IMR-90 (cell line): Measurements from ENCODE around the gene FAM20C. TPM values are rescaled to one million over a fixed set of nuclear protein-coding genes. Genes with fewer than 3 reads are reported as not detected.

ENCODE experiments used
- ATAC-seq: fragments of 200-7000 bp; cut with Tn5 transposase; 2 replicates; pipeline ENCODE4 v1.9.1; 2020; ENCODE audit warnings: low read depth, mild to moderate bottlenecking, moderate library complexity
- BruUV-seq: library from RNA; stranded (reverse); fragments of 400-500 nt; replicated peaks from 2 replicates; lab custom pipeline; 2021; lab: Mats Ljungman, UMichigan
- CTCF ChIA-PET: fragments of 300-600 bp; formaldehyde crosslinking; extraction: SDS; loops from one replicate; lab custom pipeline; 2021; ENCODE audit warnings: antibody characterized with exemption; lab: Yijun Ruan, JAX
- POLR2A ChIA-PET: fragments of 300-600 bp; sonication (Branson Sonifier 250); formaldehyde crosslinking; loops from one replicate; lab custom pipeline; 2022; ENCODE audit warnings: antibody characterized with exemption; ENCODE audit not compliant: unreplicated experiment; lab: Charles Lee
- DNase-seq: peaks from one replicate; pipeline ENCODE4 v3.0.0; 2013
- H2AFZ ChIP-seq: replicated peaks from 2 replicates; pipeline ENCODE3; 2013; ENCODE audit warnings: low read length, mild to moderate bottlenecking; ENCODE audit not compliant: poor library complexity
- H2AK5ac ChIP-seq: 2 replicates; pipeline ENCODE4 v1.6.1; 2013; ENCODE audit warnings: low read depth, low read length, inconsistent platforms
- H2AK9ac ChIP-seq: replicated peaks from 2 replicates; pipeline ENCODE3; 2013; ENCODE audit warnings: mild to moderate bottlenecking, low read depth, low read length, moderate library complexity; ENCODE audit not compliant: poor library complexity
- H2BK120ac ChIP-seq: 2 replicates; pipeline ENCODE4 v1.6.1; 2013; ENCODE audit warnings: low read depth, low read length, inconsistent platforms
- H2BK15ac ChIP-seq: 3 replicates; pipeline ENCODE4 v1.6.1; 2013; ENCODE audit warnings: low read depth, low read length, inconsistent platforms
- H2BK20ac ChIP-seq: 2 replicates; pipeline ENCODE4 v1.6.1; 2013; ENCODE audit warnings: low read depth, mild to moderate bottlenecking, inconsistent platforms, low read length, moderate library complexity
- H2BK5ac ChIP-seq: 2 replicates; pipeline ENCODE4 v1.6.1; 2013; ENCODE audit warnings: mild to moderate bottlenecking, low read depth, low read length, inconsistent platforms; ENCODE audit not compliant: poor library complexity, severe bottlenecking
- H3K14ac ChIP-seq: replicated peaks from 2 replicates; pipeline ENCODE4 v1.6.1; 2013; ENCODE audit warnings: low read depth, low read length, inconsistent platforms
- H3K18ac ChIP-seq: 2 replicates; pipeline ENCODE4 v1.6.1; 2013; ENCODE audit warnings: low read depth, low read length, control low read depth
- H3K23ac ChIP-seq: 2 replicates; pipeline ENCODE4 v1.6.1; 2013; ENCODE audit warnings: low read depth, low read length, inconsistent platforms
- H3K27ac ChIP-seq: 2 replicates; pipeline ENCODE4 v1.5.1; 2013; ENCODE audit warnings: mild to moderate bottlenecking, control low read depth, low read length; ENCODE audit not compliant: insufficient read depth
- H3K27me3 ChIP-seq: 2 replicates; pipeline ENCODE4 v1.6.1; 2013; ENCODE audit warnings: low read length; ENCODE audit not compliant: control insufficient read depth, insufficient read depth
- H3K36me3 ChIP-seq: 2 replicates; pipeline ENCODE4 v1.6.1; 2013; ENCODE audit warnings: low read length, mixed read lengths; ENCODE audit not compliant: control insufficient read depth, insufficient read depth
- H3K4ac ChIP-seq: 2 replicates; pipeline ENCODE4 v1.6.1; 2013; ENCODE audit warnings: low read depth, low read length, inconsistent platforms
- H3K4me1 ChIP-seq: 2 replicates; pipeline ENCODE4 v1.6.1; 2013; ENCODE audit warnings: low read length, mixed read lengths; ENCODE audit not compliant: control insufficient read depth, insufficient read depth
- H3K4me2 ChIP-seq: 2 replicates; pipeline ENCODE4 v1.6.1; 2013; ENCODE audit warnings: low read depth, mild to moderate bottlenecking, control low read depth, low read length, moderate library complexity
- H3K4me3 ChIP-seq: 2 replicates; pipeline ENCODE4 v1.5.1; 2013; ENCODE audit warnings: low read depth, mild to moderate bottlenecking, control low read depth, low read length, moderate library complexity; ENCODE audit not compliant: insufficient read depth
- H3K56ac ChIP-seq: 2 replicates; pipeline ENCODE4 v1.6.1; 2013; ENCODE audit warnings: low read length, inconsistent platforms; ENCODE audit not compliant: insufficient read depth; ENCODE audit errors: extremely low read depth
- H3K79me1 ChIP-seq, 2 experiments: 2 replicates each; pipeline ENCODE4 v1.6.1; 2013; ENCODE audit warnings: low read length in 2 of 2, inconsistent platforms in 1 of 2, low read depth in 1 of 2
- H3K9ac ChIP-seq: 2 replicates; pipeline ENCODE4 v1.6.1; 2013; ENCODE audit warnings: low read depth, low read length, control low read depth
- H3K9me1 ChIP-seq: 2 replicates; pipeline ENCODE4 v1.6.1; 2013; ENCODE audit warnings: low read length, inconsistent platforms; ENCODE audit not compliant: insufficient read depth
- H3K9me3 ChIP-seq: 2 replicates; pipeline ENCODE4 v1.6.1; 2013; ENCODE audit warnings: low read length; ENCODE audit not compliant: control insufficient read depth, insufficient read depth
- H4K20me1 ChIP-seq: 2 replicates; pipeline ENCODE4 v1.6.1; 2013; ENCODE audit warnings: low read length, inconsistent platforms; ENCODE audit not compliant: insufficient read depth
- H4K5ac ChIP-seq: 2 replicates; pipeline ENCODE4 v1.6.1; 2013; ENCODE audit warnings: mild to moderate bottlenecking, low read depth, low read length, control low read depth
- H4K8ac ChIP-seq, 2 experiments: 2 replicates each; pipeline ENCODE4 v1.6.1; 2013; ENCODE audit warnings: low read depth in 2 of 2, low read length in 2 of 2, control low read depth in 1 of 2, inconsistent platforms in 1 of 2
- H4K91ac ChIP-seq: 2 replicates; pipeline ENCODE4 v1.6.1; 2013; ENCODE audit warnings: low read depth, low read length, inconsistent platforms; ENCODE audit not compliant: insufficient read depth
- BHLHE40 ChIP-seq: fragments of 150-350 bp; IDR thresholded peaks from 2 replicates; pipeline ENCODE4 v1.6.1; 2016; ENCODE audit warnings: mild to moderate bottlenecking, low read depth, low read length
- CEBPB ChIP-seq: IDR thresholded peaks from 2 replicates; pipeline ENCODE4 v1.6.1; 2012; ENCODE audit warnings: low read depth, low read length, improper control_type of control experiment
- CHD1 ChIP-seq: IDR thresholded peaks from 2 replicates; pipeline ENCODE4 v1.6.1; 2012; ENCODE audit warnings: low read depth, low read length, improper control_type of control experiment
- CTCF ChIP-seq: conservative IDR thresholded peaks from 2 replicates; pipeline ENCODE4 v1.5.1; 2012; ENCODE audit warnings: mild to moderate bottlenecking, low read depth, low read length, improper control_type of control experiment
- ELK1 ChIP-seq: fragments of 150-350 bp; IDR thresholded peaks from 2 replicates; pipeline ENCODE4 v1.6.1; 2016; ENCODE audit warnings: low read depth, mild to moderate bottlenecking, low read length, moderate library complexity, borderline replicate concordance
- FOS ChIP-seq: fragments of 150-350 bp; IDR thresholded peaks from 2 replicates; pipeline ENCODE4 v1.6.1; 2016; ENCODE audit warnings: low read depth, low read length
- MAZ ChIP-seq: IDR thresholded peaks from 2 replicates; pipeline ENCODE4 v1.6.1; 2012; ENCODE audit warnings: low read depth, mild to moderate bottlenecking, low read length, improper control_type of control experiment, moderate library complexity, borderline replicate concordance
- MXI1 ChIP-seq: IDR thresholded peaks from 2 replicates; pipeline ENCODE4 v1.6.1; 2012; ENCODE audit warnings: low read depth, mild to moderate bottlenecking, low read length, moderate library complexity, borderline replicate concordance
- NFE2L2 ChIP-seq: fragments of 150-350 bp; IDR thresholded peaks from 2 replicates; pipeline ENCODE4 v1.6.1; 2016; ENCODE audit warnings: low read depth, mild to moderate bottlenecking, low read length
- POLR2A ChIP-seq: IDR thresholded peaks from 2 replicates; pipeline ENCODE4 v1.6.1; 2012; ENCODE audit warnings: mild to moderate bottlenecking, low read depth, low read length
- RAD21 ChIP-seq: IDR thresholded peaks from 2 replicates; pipeline ENCODE4 v1.6.1; 2012; ENCODE audit warnings: low read length, improper control_type of control experiment
- RCOR1 ChIP-seq: IDR thresholded peaks from 2 replicates; pipeline ENCODE4 v1.6.1; 2012; ENCODE audit warnings: mild to moderate bottlenecking, low read length, improper control_type of control experiment; ENCODE audit not compliant: insufficient replicate concordance
- RFX5 ChIP-seq: IDR thresholded peaks from 2 replicates; pipeline ENCODE4 v1.8.0; 2012; ENCODE audit warnings: low read depth, mild to moderate bottlenecking, low read length, moderate library complexity
- SMC3 ChIP-seq: fragments of 150-350 bp; IDR thresholded peaks from 2 replicates; pipeline ENCODE4 v1.6.1; 2016; ENCODE audit warnings: low read depth, mild to moderate bottlenecking, antibody characterized with exemption, low read length, moderate library complexity
- WGBS, 2 experiments: methylation state at CpG; one replicate each; pipeline versions ENCODE4 v1.1.5 to v1.1.7; 2013; ENCODE audit warnings: missing lambda C conversion rate in 2 of 2; ENCODE audit not compliant: insufficient read length in 1 of 2; ENCODE audit errors: extremely low coverage in 2 of 2; 5-methylcytosine and 5-hydroxymethylcytosine counted together
- dilution Hi-C: fragments of 300-500 bp; cut with HindIII; formaldehyde crosslinking; loops from one replicate; pipeline ENCODE4 v1.14.3; 2018; ENCODE audit warnings: low sequenced_read_pairs; ENCODE audit not compliant: unreplicated experiment
- in situ Hi-C: fragments of 300-500 bp; cut with MboI; formaldehyde crosslinking; loops from 3 replicates; pipeline ENCODE4 v1.14.3; 2019; ENCODE audit warnings: low sequenced_read_pairs, inconsistent platforms, mixed read lengths
- intact Hi-C: fragments of 100-400 bp; cut with micrococcal nuclease; formaldehyde crosslinking; loops from 2 replicates; pipeline ENCODE4 v1.10.0; 2022
- polyA plus RNA-seq, 3 experiments: library from polyadenylated mRNA; depleted of rRNA; stranded (reverse); fragments of >200 nt; gene quantifications; 2 replicates each; pipeline ENCODE4 v1.2.3, GENCODE V29; 2012; ENCODE audit warnings: low replicate concordance in 1 of 3
- total RNA-seq: library from RNA; depleted of rRNA; stranded (reverse); fragments of >200 nt; gene quantifications from 2 replicates; pipeline ENCODE4 v1.2.3, GENCODE V29; 2012
- TF ChIP-seq, protein P1 (sequence below): fragments of 150-350 bp; IDR thresholded peaks from 2 replicates; pipeline ENCODE4 v1.6.1; 2017; ENCODE audit warnings: mild to moderate bottlenecking, antibody characterized with exemption, low read length, low read depth

The FAM20C gene
- total and polyA plus RNA-seq, 2 of the 4 experiments (the other 2 are of a cell fraction): 7.7 to 36.6 TPM

DNA sequence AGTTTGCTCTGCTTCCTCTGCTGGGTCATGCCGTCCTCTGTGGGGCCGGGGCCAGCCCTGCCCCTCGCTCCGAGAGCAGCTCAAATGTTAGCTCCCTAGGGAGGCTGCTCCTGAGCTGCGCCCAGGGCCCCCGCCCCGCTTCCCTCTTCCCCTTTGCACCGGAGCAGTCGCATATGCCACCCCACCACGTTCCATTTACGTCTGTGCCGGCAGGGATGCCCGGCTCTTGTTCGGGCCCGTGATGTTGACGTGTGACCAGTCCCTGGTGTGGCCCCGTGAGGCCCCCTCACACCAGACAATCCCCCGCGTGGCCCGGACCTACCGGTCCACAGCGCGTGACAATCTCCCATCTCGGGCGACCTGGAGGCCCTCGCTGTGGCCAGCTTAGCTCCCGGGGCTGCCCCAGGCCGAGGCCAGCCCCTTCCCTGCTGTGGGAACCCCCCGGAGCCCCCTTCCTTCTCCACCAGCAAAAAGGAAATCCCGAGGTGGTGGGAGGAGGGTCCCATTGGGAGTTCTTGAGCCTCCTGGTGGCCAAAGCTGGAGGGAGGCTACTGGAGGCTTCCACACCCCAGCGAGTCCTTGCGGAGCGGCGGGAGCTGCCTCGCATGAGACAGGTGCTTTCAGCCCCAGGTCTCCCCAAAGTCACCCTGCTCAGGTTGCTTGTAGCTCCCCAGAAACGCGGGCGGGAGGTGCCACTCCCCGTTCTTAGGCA, 15.2 kb downstream of the FAM20C start:
- Histone ChIP-seq H2AK5ac (no peak overlapping the region), H3K27ac (no peak overlapping the region), H3K56ac (no peak overlapping the region), H3K9me3 (no peaks in the 10 kb centered on the region), H3K4me2 (no peak overlapping the region), H3K14ac (no peak overlapping the region), H3K23ac (no peak overlapping the region), H4K20me1 (peaks cover 65% of the 10 kb centered on the region), H3K27me3 (no peaks in the 10 kb centered on the region), H4K8ac (no peak overlapping the region), H3K4ac (no peak overlapping the region), H2BK5ac (no peak overlapping the region), H3K4me3 (no peak overlapping the region), H2BK120ac (no peak overlapping the region), H3K9ac (no peak overlapping the region), H3K18ac (no peak overlapping the region), H2BK20ac (no peak overlapping the region), H3K9me1 (peaks cover 10% of the 10 kb centered on the region), H3K79me1 (peaks cover 20 to 69% of the 10 kb centered on the region in 2 experiments), H2BK15ac (no peak overlapping the region), H3K36me3 (peaks cover 80% of the 10 kb centered on the region), H2AK9ac (peak overlapping the region; percentile 16), H3K4me1 (no peaks in the 10 kb centered on the region), H4K91ac (no peak overlapping the region), H4K5ac (no peak overlapping the region), H2AFZ (peak overlapping the region; percentile 6)
- WGBS, 2 experiments: 95% methylated on average over 17 of the region's 39 CpGs; no CpG with 5 or more reads in 1 of the 2 experiments
- in situ Hi-C loops: no loop called here
- dilution Hi-C loops: no loop called here
- no TSS peak for BruUV-seq
- POLR2A ChIA-PET: no interaction called here
- intact Hi-C loops: no loop called here
- CTCF ChIA-PET: interaction anchor here (1.1 kb wide), 1 partner anchor 144 kb away, joined by 3 read pairs; no protein-coding TSS in a partner anchor
- DNase-seq: no peak
- ATAC-seq: peak; percentile 7; the same call in 1 of the 2 replicates
- TF ChIP-seq NFE2L2 (no peak), FOS (no peak), BHLHE40 (no peak), SMC3 (peak; percentile 29; the same call in 1 of the 2 replicates), ELK1 (no peak), MXI1 (no peak), MAZ (no peak), CEBPB (no peak), CTCF (peak; percentile 29), RCOR1 (no peak), RAD21 (0 out of 2 replicates have a peak, but pooled peaks have one; percentile 16), CHD1 (no peak), POLR2A (no peak), RFX5 (no peak)
- TF ChIP-seq, protein P1, sequence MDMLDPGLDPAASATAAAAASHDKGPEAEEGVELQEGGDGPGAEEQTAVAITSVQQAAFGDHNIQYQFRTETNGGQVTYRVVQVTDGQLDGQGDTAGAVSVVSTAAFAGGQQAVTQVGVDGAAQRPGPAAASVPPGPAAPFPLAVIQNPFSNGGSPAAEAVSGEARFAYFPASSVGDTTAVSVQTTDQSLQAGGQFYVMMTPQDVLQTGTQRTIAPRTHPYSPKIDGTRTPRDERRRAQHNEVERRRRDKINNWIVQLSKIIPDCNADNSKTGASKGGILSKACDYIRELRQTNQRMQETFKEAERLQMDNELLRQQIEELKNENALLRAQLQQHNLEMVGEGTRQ: no peak
